ENCODE results near the gene TGFBR2.

The TGFBR2 gene

GRCh38 chr3:30679045-30679444, 72.6 kb downstream of the TGFBR2 start:
- H3K36me3 ChIP-seq (ENCODE audit: control insufficient read depth, insufficient read depth, low read length) = no peaks in the 10 kb centered on the region
- no peaks in the 10 kb centered on the region; the same call in none of the 2 replicates for H3K27me3 ChIP-seq (replicated peaks; ENCODE audit: control insufficient read depth, insufficient read depth, low read length)
- TF ChIP-seq CTCF (IDR thresholded peaks at IDR 0.05; ENCODE audit: insufficient read depth, low read length, poor library complexity, severe bottlenecking) = no peak
- DNase-seq (ENCODE audit: extremely low read depth, insufficient read length) = no peak
- H3K4me3 ChIP-seq (replicated peaks; ENCODE audit: low read depth, low read length) = no peak overlapping the region

DNA sequence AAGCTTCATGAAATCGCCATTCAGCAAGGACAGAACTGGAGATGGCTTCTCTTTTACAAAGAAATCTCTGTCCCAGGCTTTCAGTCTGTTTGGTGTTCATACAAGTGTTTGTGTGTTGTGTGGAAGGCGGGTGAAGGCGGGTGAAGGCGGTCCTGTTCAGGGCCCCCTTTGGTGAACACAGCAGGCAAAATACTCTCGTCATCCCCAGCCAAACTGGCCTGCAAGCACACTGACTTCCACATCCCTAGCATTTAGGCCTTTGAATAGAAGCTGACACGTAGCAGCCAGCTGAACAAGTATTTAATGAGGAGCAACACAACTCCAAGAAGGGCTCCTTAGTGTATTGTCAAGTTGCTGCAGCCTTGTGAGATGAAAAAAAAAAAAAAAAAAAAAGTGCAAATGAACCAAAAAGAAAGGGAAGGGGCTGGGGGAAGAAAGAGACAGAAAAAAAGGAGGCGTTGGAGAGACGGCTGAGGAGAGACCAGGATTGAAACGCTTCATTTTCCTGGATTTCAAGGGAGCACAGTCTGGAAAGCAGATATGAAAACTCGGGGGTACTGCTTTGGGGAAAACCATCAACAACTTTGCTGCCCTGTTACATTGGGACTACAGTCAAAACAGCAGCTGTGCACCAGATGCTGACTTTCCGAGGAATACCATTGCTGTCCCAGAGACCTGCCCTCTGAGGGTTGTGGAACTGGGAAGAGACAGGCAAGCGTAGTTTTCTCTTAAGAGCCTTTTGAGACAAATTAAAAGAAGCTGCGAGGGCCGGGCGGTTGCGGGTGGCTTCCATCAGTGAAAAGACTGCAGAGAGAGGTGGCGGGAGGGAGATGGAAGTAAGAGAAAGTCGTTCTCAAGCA, 74.6 kb downstream of the TGFBR2 start:
- H3K36me3 ChIP-seq (ENCODE audit: control insufficient read depth, insufficient read depth, low read length) = no peaks in the 10 kb centered on the region
- no peak for TF ChIP-seq CTCF (IDR thresholded peaks at IDR 0.05; ENCODE audit: insufficient read depth, low read length, poor library complexity, severe bottlenecking)
- no peaks in the 10 kb centered on the region; the same call in none of the 2 replicates for H3K27me3 ChIP-seq (replicated peaks; ENCODE audit: control insufficient read depth, insufficient read depth, low read length)
- no peak for DNase-seq (ENCODE audit: extremely low read depth, insufficient read length)
- no peak overlapping the region for H3K4me3 ChIP-seq (replicated peaks; ENCODE audit: low read depth, low read length)

DNA sequence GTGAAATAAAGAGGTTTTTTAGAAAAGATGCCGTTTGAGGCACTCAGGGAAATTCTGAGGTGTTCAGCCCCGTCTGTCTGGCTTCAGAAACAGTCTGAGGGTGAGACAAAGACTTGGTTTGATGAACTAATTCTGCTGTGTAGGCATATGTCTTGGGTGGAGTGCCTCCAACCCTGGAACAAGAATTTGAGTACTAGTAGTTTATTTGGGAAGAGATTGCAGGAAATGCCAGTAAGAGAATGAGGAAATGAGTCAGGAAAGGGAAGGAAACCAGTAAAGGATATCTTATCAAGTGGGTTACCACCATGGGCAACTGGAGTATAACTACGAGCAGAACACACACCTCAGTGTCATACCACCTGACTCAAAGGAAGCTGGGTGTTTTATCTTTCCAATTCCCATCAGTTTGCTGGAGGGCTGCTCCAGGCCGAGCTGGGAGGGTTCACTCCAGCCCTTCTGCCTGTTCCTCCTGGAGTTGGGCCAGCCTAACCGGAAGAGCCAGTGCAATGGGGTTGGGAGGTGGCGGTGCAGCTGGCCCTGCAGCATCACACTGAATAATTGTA, 75.3 kb downstream of the TGFBR2 start:
- H3K36me3 ChIP-seq (ENCODE audit: control insufficient read depth, insufficient read depth, low read length) = no peaks in the 10 kb centered on the region
- TF ChIP-seq CTCF (IDR thresholded peaks at IDR 0.05; ENCODE audit: insufficient read depth, low read length, poor library complexity, severe bottlenecking) = no peak
- H3K4me3 ChIP-seq (replicated peaks; ENCODE audit: low read depth, low read length) = no peak overlapping the region
- H3K27me3 ChIP-seq (replicated peaks; ENCODE audit: control insufficient read depth, insufficient read depth, low read length) = no peaks in the 10 kb centered on the region; the same call in none of the 2 replicates
- no peak for DNase-seq (ENCODE audit: extremely low read depth, insufficient read length)

DNA sequence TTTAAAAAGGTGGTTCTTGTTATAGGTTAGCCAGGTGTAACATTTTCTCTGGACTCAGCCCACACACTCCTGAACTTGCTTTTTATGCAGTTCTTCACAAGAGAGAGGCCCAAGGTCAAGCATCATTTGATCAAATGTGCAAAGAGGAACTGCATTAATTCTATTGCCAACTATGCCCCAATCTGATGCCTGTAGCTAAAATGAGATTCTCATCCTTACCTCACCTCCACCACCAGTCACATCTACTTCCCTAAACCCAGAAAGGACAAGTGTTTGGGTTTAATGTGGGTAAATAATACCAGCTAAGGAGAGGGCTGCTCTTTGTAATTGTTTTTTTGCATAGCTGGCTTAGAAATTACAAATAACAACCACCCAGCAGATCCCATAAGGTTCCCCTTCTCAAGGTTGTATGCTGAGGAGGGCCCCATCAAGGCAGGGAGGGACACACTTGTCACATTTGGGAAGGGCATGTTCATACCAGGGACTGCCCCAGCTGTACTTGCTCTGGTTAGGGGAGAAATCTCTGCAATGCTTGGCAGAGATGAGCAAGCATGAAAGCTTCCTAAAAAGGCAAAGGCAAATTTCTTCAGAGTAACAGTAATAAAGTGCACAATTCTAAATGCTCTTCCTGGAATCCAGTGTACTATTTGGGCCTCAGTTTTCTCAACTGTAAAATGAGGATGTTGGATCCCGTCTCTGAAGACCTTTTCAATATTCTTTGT, 76.2 kb downstream of the TGFBR2 start:
- no peak for DNase-seq (ENCODE audit: extremely low read depth, insufficient read length)
- Histone ChIP-seq H3K4me3 (replicated peaks; ENCODE audit: low read depth, low read length) (no peak overlapping the region), H3K27me3 (replicated peaks; ENCODE audit: control insufficient read depth, insufficient read depth, low read length) (no peaks in the 10 kb centered on the region; the same call in none of the 2 replicates), H3K36me3 (ENCODE audit: control insufficient read depth, insufficient read depth, low read length) (no peaks in the 10 kb centered on the region)
- no peak for TF ChIP-seq CTCF (IDR thresholded peaks at IDR 0.05; ENCODE audit: insufficient read depth, low read length, poor library complexity, severe bottlenecking)

DNA sequence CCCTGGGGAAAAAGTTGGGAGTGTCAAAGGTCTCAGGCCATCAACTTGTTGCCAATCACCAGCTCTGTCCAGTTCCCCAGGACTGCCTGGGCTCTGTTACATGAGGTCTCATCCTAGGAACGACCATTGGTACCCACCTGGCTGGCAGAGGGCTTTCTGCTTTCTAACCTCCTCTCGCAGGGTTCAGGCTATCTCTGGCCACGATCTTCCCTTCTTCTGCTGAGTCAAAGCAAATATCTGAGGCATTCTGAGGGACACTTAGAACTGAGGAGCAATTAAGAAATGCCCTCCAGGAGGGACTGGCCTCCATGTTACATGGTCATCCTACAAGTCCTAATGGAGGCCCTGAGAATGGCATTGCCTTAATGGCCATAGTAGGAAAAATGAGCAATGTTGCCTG, 77.4 kb downstream of the TGFBR2 start:
- H3K4me3 ChIP-seq (replicated peaks; ENCODE audit: low read depth, low read length) = no peak overlapping the region
- H3K27me3 ChIP-seq (replicated peaks; ENCODE audit: control insufficient read depth, insufficient read depth, low read length) = no peaks in the 10 kb centered on the region; the same call in none of the 2 replicates
- H3K36me3 ChIP-seq (ENCODE audit: control insufficient read depth, insufficient read depth, low read length) = no peaks in the 10 kb centered on the region
- no peak for DNase-seq (ENCODE audit: extremely low read depth, insufficient read length)
- no peak for TF ChIP-seq CTCF (IDR thresholded peaks at IDR 0.05; ENCODE audit: insufficient read depth, low read length, poor library complexity, severe bottlenecking)
